H1 (cell line): ENCODE results near the gene GJB4. TPM values are rescaled to one million over a fixed set of nuclear protein-coding genes. Genes with fewer than 3 reads are reported as not detected.

Experiments used
- CBX5 ChIP-seq: fragments of 300-800, 300-1000 bp; sonication (generic); IDR thresholded peaks from 2 replicates; pipeline ENCODE4 v1.7.1; 2016; ENCODE audit warnings: antibody characterized with exemption, low read length, low read depth
- CTCF ChIP-seq, 3 experiments: IDR thresholded peaks; 1 replicate in 2 of 3; 2 replicates in 1 of 3; pipeline versions ENCODE4 v1.5.1 to v1.6.1; 2011; ENCODE audit warnings: low read length in 3 of 3, mild to moderate bottlenecking in 3 of 3, inconsistent platforms in 2 of 3, low read depth in 1 of 3, moderate library complexity in 1 of 3; ENCODE audit not compliant: insufficient read depth in 1 of 3; ENCODE audit errors: control extremely low read depth in 1 of 3
- JUND ChIP-seq: IDR thresholded peaks from 2 replicates; pipeline ENCODE4 v1.6.1; 2011; ENCODE audit warnings: mild to moderate bottlenecking, improper control_type of control experiment, low read length
- MAX ChIP-seq: IDR thresholded peaks from 2 replicates; pipeline ENCODE4 v1.6.1; 2012; ENCODE audit warnings: inconsistent platforms
- SAP30 ChIP-seq: fragments of 300-600 bp; sonication (generic); IDR thresholded peaks from 2 replicates; pipeline ENCODE4 v1.7.1; 2012; ENCODE audit warnings: low read length, moderate library complexity, mild to moderate bottlenecking, inconsistent platforms; ENCODE audit not compliant: insufficient read depth, insufficient replicate concordance
- SRF ChIP-seq: IDR thresholded peaks from 2 replicates; pipeline ENCODE4 v1.6.1; 2011; ENCODE audit warnings: mild to moderate bottlenecking, low read depth, low read length, moderate library complexity
- TAF7 ChIP-seq: optimal IDR thresholded peaks from 2 replicates; pipeline ENCODE3; 2011; ENCODE audit warnings: low read depth, mild to moderate bottlenecking, inconsistent platforms, low read length, moderate library complexity, borderline replicate concordance
- polyA plus RNA-seq, 7 experiments: library from polyadenylated mRNA; depleted of rRNA in 3 of 7; stranded (reverse) in 5 of 7; unstranded in 2 of 7; fragments of >200 nt in 5 of 7; fragments of 200-250 nt in 2 of 7; gene quantifications; 1 replicate in 5 of 7; 2 replicates in 1 of 7; 4 replicates in 1 of 7; pipeline versions ENCODE4 v1.2.1 to v1.2.3, GENCODE V29; 2011 to 2013; ENCODE audit warnings: missing spikeins in 2 of 7, mixed read lengths in 2 of 7
- total RNA-seq: library from RNA; stranded (reverse); fragmentation: NEBNext Ultra II Directional; extraction: Animal tissue kit (Norgen Biotek cat#: 25700); gene quantifications from 2 replicates; pipeline ENCODE4 v1.2.1, GENCODE V29; 2021

GJB4 gene
- total and polyA plus RNA-seq, 2 of the 8 experiments (the other 6 are each of a cell fraction or from before 2014, with no cell fraction given), result 0.20 to 0.41 TPM

GRCh38 chr1:34715139-34715538, 44.4 kb upstream of the GJB4 start (continued):
- TF ChIP-seq CTCF (IDR thresholded peaks at IDR 0.05; ENCODE audit: control extremely low read depth in 1 of 3, insufficient read depth in 1 of 3, low read depth in 1 of 3, low read length in 3 of 3), result no peak
- TF ChIP-seq CBX5, result no peak
- TF ChIP-seq JUND, result no peak
- no peak for TF ChIP-seq TAF7
- no peak for TF ChIP-seq MAX
- TF ChIP-seq SRF, result no peak
- TF ChIP-seq SAP30, result no peak
